Measurements from ENCODE around the gene BCKDHA.
A peak's percentile ranks its signal among the peaks of the same experiment; 100 is the strongest.

The BCKDHA gene

DNA sequence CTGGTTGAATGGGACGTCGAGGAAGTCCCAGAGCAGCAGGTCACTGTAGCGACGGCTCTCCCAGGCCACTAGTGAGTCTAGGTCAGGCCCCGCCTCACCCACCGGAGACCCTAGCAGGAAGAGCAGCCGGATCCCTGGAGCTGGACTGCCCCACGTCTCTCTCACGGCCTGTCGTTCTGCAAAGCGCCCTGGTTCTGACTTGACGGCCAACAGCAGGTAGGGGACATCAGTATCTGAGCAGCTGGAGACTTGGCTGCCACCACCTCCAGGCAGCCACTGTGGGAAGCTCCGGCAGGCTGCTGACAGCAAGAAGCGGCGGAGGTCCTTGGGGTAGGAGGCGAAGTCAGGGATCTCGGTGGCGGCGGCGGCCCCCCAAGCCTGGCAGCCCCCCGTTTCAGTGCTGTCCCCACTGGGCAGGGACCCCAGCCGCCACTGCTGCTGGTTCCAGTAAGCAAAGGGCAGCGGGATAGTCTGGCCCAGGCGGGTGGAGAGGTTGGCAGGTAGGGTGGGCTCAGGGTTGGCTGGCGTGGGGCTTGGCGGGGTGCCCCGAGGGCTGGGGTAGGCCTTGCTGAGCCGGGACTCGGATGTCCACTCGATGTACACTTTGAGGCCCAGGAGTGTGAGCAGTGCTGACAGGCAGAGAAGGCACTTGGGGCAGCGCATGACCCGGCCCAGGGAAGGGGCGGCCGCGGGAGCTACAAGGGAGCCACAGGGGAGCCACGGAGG lies 28.7 kb downstream of the BCKDHA start:
- Histone ChIP-seq H3K14ac (ENCODE audit: low read length) (peak overlapping the region; percentile 74), H2BK5ac (ENCODE audit: low read depth, low read length, poor library complexity) (peak overlapping the region; percentile 58), H3K4me1 (ENCODE audit: control insufficient read depth in 1 of 2, insufficient read depth in 2 of 2, low read length in 2 of 2) (peaks cover 14% of the 10 kb centered on the region in 2 experiments), H3K18ac (ENCODE audit: low read length) (no peak overlapping the region), H3K9me3 (ENCODE audit: insufficient read depth, low read depth, low read length) (no peaks in the 10 kb centered on the region), H3K79me2 (ENCODE audit: control insufficient read depth, insufficient read depth, low read length, poor library complexity) (peaks cover 3% of the 10 kb centered on the region), H3K27ac (ENCODE audit: low read depth, low read length) (no peak overlapping the region), H3K9ac (ENCODE audit: low read length) (no peak overlapping the region), H3K27me3 (ENCODE audit: insufficient read depth, low read length) (no peaks in the 10 kb centered on the region), H3K4me3 (ENCODE audit: low read depth, low read length) (no peak overlapping the region), H3K79me1 (ENCODE audit: low read length) (peaks cover 7% of the 10 kb centered on the region), H2BK120ac (ENCODE audit: insufficient read depth, low read length, poor library complexity) (no peak overlapping the region), H3K36me3 (ENCODE audit: control insufficient read depth in 1 of 2, insufficient read depth in 2 of 2, low read length in 2 of 2) (peaks cover 35 to 37% of the 10 kb centered on the region in 2 experiments), H3K23ac (ENCODE audit: low read length) (no peak overlapping the region), H3K4ac (ENCODE audit: low read depth, low read length) (no peak overlapping the region), H4K91ac (ENCODE audit: low read depth, low read length) (peak overlapping the region; percentile 71), H3K4me2 (ENCODE audit: low read length) (peak overlapping the region; percentile 84), H4K8ac (ENCODE audit: low read depth, low read length) (peak overlapping the region; percentile 86), H2AK5ac (ENCODE audit: low read length) (peak overlapping the region; percentile 60), H2BK12ac (ENCODE audit: low read length) (peak overlapping the region; percentile 10), H4K12ac (ENCODE audit: low read depth, low read length) (no peak overlapping the region), H2AFZ (ENCODE audit: insufficient read depth, low read length, poor library complexity) (no peak overlapping the region)
- no peak for DNase-seq
- WGBS (ENCODE audit: extremely low coverage, insufficient coverage, insufficient read length) = no CpG with 5 or more reads among the region's 36 CpGs

DNA sequence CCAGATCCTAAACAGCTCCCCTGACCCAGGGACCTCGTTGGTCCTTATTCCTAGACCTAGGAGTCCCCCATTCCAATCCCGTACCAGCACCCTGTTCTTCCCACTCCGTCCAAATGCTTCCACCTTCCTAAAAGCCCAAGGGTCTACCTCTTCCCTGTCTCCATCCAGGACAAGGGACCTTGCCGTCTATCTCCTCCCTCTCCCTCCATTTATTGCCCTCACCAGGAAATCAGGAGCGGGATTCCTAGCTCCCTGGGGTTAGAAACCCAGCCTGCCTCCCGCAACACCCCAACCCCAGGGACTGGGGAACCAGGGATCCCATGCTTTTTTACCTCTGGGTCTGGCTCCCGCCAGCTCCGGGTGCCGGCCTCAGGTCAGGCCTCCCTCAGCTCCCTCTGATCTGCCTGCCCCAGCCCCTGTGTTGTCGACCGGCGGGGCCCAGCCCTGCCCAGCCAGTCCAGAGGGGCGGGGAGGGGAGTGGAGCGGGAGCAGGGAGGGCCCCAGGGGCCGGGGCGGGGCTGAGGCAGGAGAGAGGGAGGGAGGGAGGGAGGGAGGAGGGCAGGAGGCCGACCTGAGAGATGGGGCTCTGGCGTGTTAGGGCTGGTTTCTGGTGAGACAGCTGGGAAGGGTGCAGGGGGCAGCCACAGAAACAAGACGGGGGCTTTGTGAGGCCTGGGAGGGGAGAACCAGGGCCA lies 29.5 kb downstream of the BCKDHA start, which contains the start of gene B3GNT8:
Gene B3GNT8 (minus strand): TSS at position 423 of the 695 bp plus-strand sequence. CDS start 596 bp downstream, outside the sequence.
- peak within 1 kb of the TSS; percentile 60 for H2AK5ac ChIP-seq (ENCODE audit: low read length)
- peak; percentile 29 to 34 for DNase-seq

DNA sequence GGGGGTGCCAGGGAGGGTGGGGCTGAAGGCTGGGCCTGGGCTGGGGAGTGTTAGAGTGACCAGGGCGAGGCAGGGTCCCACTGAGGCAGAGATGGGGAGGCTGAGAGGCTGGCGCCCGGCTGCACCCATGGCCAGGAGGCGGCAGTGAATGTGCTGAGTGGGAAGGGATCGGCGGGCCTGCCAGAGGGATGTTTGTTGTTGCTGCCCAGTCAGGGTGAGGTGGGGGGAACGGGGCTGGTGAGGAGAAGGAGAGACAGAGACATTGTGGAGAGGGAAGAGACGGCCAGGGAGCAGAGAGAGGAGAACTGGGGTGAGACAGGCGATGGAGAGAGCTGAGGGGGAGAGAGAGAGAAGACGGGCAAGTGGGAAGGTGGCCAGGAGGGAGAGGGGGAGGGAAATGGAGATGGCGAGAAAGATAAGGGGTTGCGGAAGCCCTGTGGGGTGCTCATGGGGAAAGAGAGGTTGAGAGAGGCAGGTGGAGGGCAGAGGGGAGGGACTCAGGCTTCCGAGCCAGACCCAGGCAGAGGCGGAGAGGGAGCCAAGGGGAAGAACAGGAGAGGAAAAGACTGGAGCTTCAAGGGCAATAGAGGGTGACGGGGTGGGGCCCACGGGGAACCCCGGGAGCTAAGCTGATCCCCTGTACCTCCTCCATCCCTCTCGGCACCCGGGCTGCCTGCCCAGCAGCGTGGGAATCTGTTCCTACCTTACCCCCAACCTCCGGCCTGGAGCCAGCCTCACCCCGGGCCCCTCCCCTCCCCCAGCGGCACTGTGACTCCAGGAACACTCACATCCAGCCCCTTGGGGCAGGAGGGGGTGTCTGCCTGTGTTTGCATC lies 30.2 kb downstream of the BCKDHA start:
- Histone ChIP-seq H3K4me2 (ENCODE audit: low read length) (peak overlapping the region; percentile 58), H3K18ac (ENCODE audit: low read length) (peak overlapping the region; percentile 69), H3K27me3 (ENCODE audit: insufficient read depth, low read length) (no peaks in the 10 kb centered on the region), H2AFZ (ENCODE audit: insufficient read depth, low read length, poor library complexity) (peak overlapping the region; percentile 23), H3K14ac (ENCODE audit: low read length) (peak overlapping the region; percentile 55), H2AK5ac (ENCODE audit: low read length) (peak overlapping the region; percentile 57), H3K9ac (ENCODE audit: low read length) (no peak overlapping the region), H3K9me3 (ENCODE audit: insufficient read depth, low read depth, low read length) (peaks cover 4% of the 10 kb centered on the region), H3K79me1 (ENCODE audit: low read length) (peaks cover 7% of the 10 kb centered on the region), H4K12ac (ENCODE audit: low read depth, low read length) (peak overlapping the region; percentile 6), H4K8ac (ENCODE audit: low read depth, low read length) (peak overlapping the region; percentile 59), H2BK12ac (ENCODE audit: low read length) (peak overlapping the region; percentile 60), H2BK120ac (ENCODE audit: insufficient read depth, low read length, poor library complexity) (peak overlapping the region; percentile 25), H3K36me3 (ENCODE audit: control insufficient read depth in 1 of 2, insufficient read depth in 2 of 2, low read length in 2 of 2) (peaks cover 42 to 48% of the 10 kb centered on the region in 2 experiments), H3K27ac (ENCODE audit: low read depth, low read length) (no peak overlapping the region), H3K79me2 (ENCODE audit: control insufficient read depth, insufficient read depth, low read length, poor library complexity) (peaks cover 3% of the 10 kb centered on the region), H3K4me1 (ENCODE audit: control insufficient read depth in 1 of 2, insufficient read depth in 2 of 2, low read length in 2 of 2) (peaks cover 14% of the 10 kb centered on the region in 2 experiments), H4K91ac (ENCODE audit: low read depth, low read length) (peak overlapping the region; percentile 66), H2BK5ac (ENCODE audit: low read depth, low read length, poor library complexity) (peak overlapping the region; percentile 7), H3K4me3 (ENCODE audit: low read depth, low read length) (peak overlapping the region; percentile 31), H3K4ac (ENCODE audit: low read depth, low read length) (peak overlapping the region; percentile 36), H3K23ac (ENCODE audit: low read length) (no peak overlapping the region)
- DNase-seq = no peak
- WGBS (ENCODE audit: extremely low coverage, insufficient coverage, insufficient read length) = no CpG with 5 or more reads among the region's 23 CpGs

More for the DNA sequence above, 29.5 kb downstream of the BCKDHA start, which contains the start of gene B3GNT8:
- Histone ChIP-seq H3K27ac (ENCODE audit: low read depth, low read length) (no peak within 1 kb of the TSS), H3K4me2 (ENCODE audit: low read length) (peak within 1 kb of the TSS; percentile 84), H3K14ac (ENCODE audit: low read length) (peak within 1 kb of the TSS; percentile 74), H3K79me1 (ENCODE audit: low read length) (peaks cover 7% of the 10 kb centered on the region), H3K27me3 (ENCODE audit: insufficient read depth, low read length) (no peaks in the 10 kb centered on the region), H3K79me2 (ENCODE audit: control insufficient read depth, insufficient read depth, low read length, poor library complexity) (peaks cover 3% of the 10 kb centered on the region), H3K4me1 (ENCODE audit: control insufficient read depth in 1 of 2, insufficient read depth in 2 of 2, low read length in 2 of 2) (peaks cover 14% of the 10 kb centered on the region in 2 experiments), H2BK12ac (ENCODE audit: low read length) (peak within 1 kb of the TSS; percentile 60), H2BK120ac (ENCODE audit: insufficient read depth, low read length, poor library complexity) (peak within 1 kb of the TSS; percentile 25), H3K23ac (ENCODE audit: low read length) (no peak within 1 kb of the TSS), H3K9ac (ENCODE audit: low read length) (peak within 1 kb of the TSS; percentile 83), H2AFZ (ENCODE audit: insufficient read depth, low read length, poor library complexity) (peak within 1 kb of the TSS; percentile 56), H3K4me3 (ENCODE audit: low read depth, low read length) (peak within 1 kb of the TSS; percentile 31), H4K91ac (ENCODE audit: low read depth, low read length) (peak within 1 kb of the TSS; percentile 71), H3K36me3 (ENCODE audit: control insufficient read depth in 1 of 2, insufficient read depth in 2 of 2, low read length in 2 of 2) (peaks cover 42 to 45% of the 10 kb centered on the region in 2 experiments), H3K18ac (ENCODE audit: low read length) (peak within 1 kb of the TSS; percentile 69), H2BK5ac (ENCODE audit: low read depth, low read length, poor library complexity) (peak within 1 kb of the TSS; percentile 58), H4K8ac (ENCODE audit: low read depth, low read length) (peak within 1 kb of the TSS; percentile 86), H3K9me3 (ENCODE audit: insufficient read depth, low read depth, low read length) (no peaks in the 10 kb centered on the region), H4K12ac (ENCODE audit: low read depth, low read length) (peak within 1 kb of the TSS; percentile 47), H3K4ac (ENCODE audit: low read depth, low read length) (peak within 1 kb of the TSS; percentile 65)
- WGBS (ENCODE audit: extremely low coverage, insufficient coverage, insufficient read length) = no CpG with 5 or more reads among the region's 19 CpGs

DNA sequence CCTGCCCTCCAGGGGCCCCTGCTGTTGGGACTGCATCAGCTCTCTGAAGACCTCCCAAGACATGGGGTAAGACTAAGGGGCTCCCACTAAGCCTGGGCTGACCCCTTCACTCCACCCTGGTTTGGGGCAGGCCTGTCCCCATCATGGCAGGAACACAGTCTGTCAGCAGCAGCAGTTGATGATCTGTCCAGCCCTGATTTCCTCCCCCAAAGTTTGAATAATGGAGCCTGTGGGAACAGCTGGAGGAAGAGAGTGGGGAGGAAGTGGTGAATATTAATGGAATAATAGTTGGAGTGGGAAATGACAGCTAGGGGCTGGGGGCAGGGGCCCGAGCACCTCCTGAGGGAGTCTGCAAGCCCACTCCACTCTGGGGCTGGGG lies 30.9 kb downstream of the BCKDHA start:
- H3K36me3 ChIP-seq (ENCODE audit: control insufficient read depth in 1 of 2, insufficient read depth in 2 of 2, low read length in 2 of 2) = peaks cover 43 to 50% of the 10 kb centered on the region in 2 experiments
- H4K91ac ChIP-seq (ENCODE audit: low read depth, low read length) = no peak overlapping the region
- H3K9me3 ChIP-seq (ENCODE audit: insufficient read depth, low read depth, low read length) = peaks cover 4% of the 10 kb centered on the region
- peaks cover 3% of the 10 kb centered on the region for H3K79me2 ChIP-seq (ENCODE audit: control insufficient read depth, insufficient read depth, low read length, poor library complexity)
- H4K12ac ChIP-seq (ENCODE audit: low read depth, low read length) = no peak overlapping the region
- no peak overlapping the region for H2AFZ ChIP-seq (ENCODE audit: insufficient read depth, low read length, poor library complexity)
- no peak overlapping the region for H2AK5ac ChIP-seq (ENCODE audit: low read length)
- H3K9ac ChIP-seq (ENCODE audit: low read length) = no peak overlapping the region
- DNase-seq = no peak
- peaks cover 14% of the 10 kb centered on the region in 2 experiments for H3K4me1 ChIP-seq (ENCODE audit: control insufficient read depth in 1 of 2, insufficient read depth in 2 of 2, low read length in 2 of 2)
- no peak overlapping the region for H4K8ac ChIP-seq (ENCODE audit: low read depth, low read length)
- no peak overlapping the region for H3K27ac ChIP-seq (ENCODE audit: low read depth, low read length)
- no peak overlapping the region for H3K14ac ChIP-seq (ENCODE audit: low read length)
- no peak overlapping the region for H3K18ac ChIP-seq (ENCODE audit: low read length)
- no peak overlapping the region for H3K4me3 ChIP-seq (ENCODE audit: low read depth, low read length)
- H3K27me3 ChIP-seq (ENCODE audit: insufficient read depth, low read length) = no peaks in the 10 kb centered on the region
- no peak overlapping the region for H2BK12ac ChIP-seq (ENCODE audit: low read length)
- peak overlapping the region; percentile 58 for H3K4me2 ChIP-seq (ENCODE audit: low read length)
- H3K79me1 ChIP-seq (ENCODE audit: low read length) = peaks cover 7% of the 10 kb centered on the region
- no peak overlapping the region for H3K23ac ChIP-seq (ENCODE audit: low read length)
- H3K4ac ChIP-seq (ENCODE audit: low read depth, low read length) = no peak overlapping the region
- no peak overlapping the region for H2BK5ac ChIP-seq (ENCODE audit: low read depth, low read length, poor library complexity)
- H2BK120ac ChIP-seq (ENCODE audit: insufficient read depth, low read length, poor library complexity) = no peak overlapping the region
- WGBS (ENCODE audit: extremely low coverage, insufficient coverage, insufficient read length) = no CpG with 5 or more reads among the region's 1 CpG

All from trophoblast cell (in vitro differentiated cells and primary cell).